Panc1 (cell line): ENCODE measurements around the gene CPA1. TPM values are rescaled to one million over a fixed set of nuclear protein-coding genes. Genes with fewer than 3 reads are reported as not detected.

ENCODE experiments used
- ATAC-seq: fragments of 200-7000 bp; cut with Tn5 transposase; 2 replicates; pipeline ENCODE4 v1.9.1; 2020; ENCODE audit warnings: mild to moderate bottlenecking, moderate library complexity
- BruUV-seq: library from RNA; stranded (reverse); fragments of 400-500 nt; replicated peaks from 2 replicates; lab custom pipeline; 2021; lab: Mats Ljungman, UMichigan
- CTCF ChIA-PET: fragments of 300-600 bp; sonication (Branson Sonifier 250); formaldehyde crosslinking; loops from one replicate; lab custom pipeline; 2022; ENCODE audit warnings: antibody characterized with exemption; lab: Charles Lee
- POLR2A ChIA-PET: fragments of 300-600 bp; sonication (Branson Sonifier 250); formaldehyde crosslinking; loops from one replicate; lab custom pipeline; 2022; ENCODE audit warnings: antibody characterized with exemption; lab: Charles Lee
- DNase-seq: peaks from one replicate; pipeline ENCODE4 v3.0.0-alpha.2; 2010; ENCODE audit warnings: low read depth, low spot score
- H3K27ac ChIP-seq: 2 replicates; pipeline ENCODE4 v1.5.1; 2011; ENCODE audit warnings: mild to moderate bottlenecking, low read length, inconsistent platforms
- H3K27me3 ChIP-seq: fragments of 200-500 bp; sonication (Bioruptor generic); 2 replicates; pipeline ENCODE4 v1.6.0; 2014; ENCODE audit warnings: low read length, inconsistent platforms; ENCODE audit not compliant: control insufficient read depth, insufficient read depth
- H3K36me3 ChIP-seq: fragments of 200-500 bp; sonication (Bioruptor generic); 2 replicates; pipeline ENCODE4 v1.5.1; 2014; ENCODE audit warnings: inconsistent platforms, mild to moderate bottlenecking, low read length, moderate library complexity; ENCODE audit not compliant: control insufficient read depth, insufficient read depth
- H3K4me1 ChIP-seq: 2 replicates; pipeline ENCODE4 v1.5.1; 2011; ENCODE audit warnings: inconsistent platforms, mild to moderate bottlenecking, low read length, moderate library complexity; ENCODE audit not compliant: control insufficient read depth, insufficient read depth
- H3K4me3 ChIP-seq, 2 experiments: 2 replicates each; pipeline ENCODE4 v1.5.1; 2011 to 2012; ENCODE audit warnings: low read depth in 2 of 2, low read length in 2 of 2, mild to moderate bottlenecking in 2 of 2, inconsistent platforms in 1 of 2, moderate library complexity in 1 of 2
- H3K9me3 ChIP-seq: fragments of 200-500 bp; sonication (Bioruptor generic); 2 replicates; pipeline ENCODE4 v1.5.1; 2014; ENCODE audit warnings: low read depth, mild to moderate bottlenecking, inconsistent platforms, low read length, moderate library complexity; ENCODE audit not compliant: control insufficient read depth, insufficient read depth
- POLR2AphosphoS5 ChIP-seq: IDR thresholded peaks from 2 replicates; pipeline ENCODE4 v1.6.1; 2012; ENCODE audit warnings: mild to moderate bottlenecking, low read depth, low read length, moderate library complexity
- SIN3A ChIP-seq: IDR thresholded peaks from 2 replicates; pipeline ENCODE4 v1.6.1; 2012; ENCODE audit warnings: low read depth, mild to moderate bottlenecking, low read length, moderate library complexity, borderline replicate concordance; ENCODE audit not compliant: insufficient read depth
- TCF7L2 ChIP-seq: IDR thresholded peaks from 2 replicates; pipeline ENCODE4 v1.6.1; 2011; ENCODE audit warnings: mild to moderate bottlenecking, low read depth, low read length, inconsistent platforms
- in situ Hi-C: cut with HindIII; loops from 2 replicates; pipeline ENCODE4 v1.10.0; 2016; ENCODE audit warnings: low sequenced_read_pairs, low pct_unique_long_range_greater_than_20kb
- intact Hi-C: fragments of 100-400 bp; cut with micrococcal nuclease; formaldehyde crosslinking; loops from one replicate; pipeline ENCODE4 v1.10.0; 2022; ENCODE audit not compliant: unreplicated experiment
- total RNA-seq: library from RNA; stranded (reverse); gene quantifications from one replicate; pipeline ENCODE4 v1.2.1, GENCODE V29; 2021; ENCODE audit not compliant: unreplicated experiment
- TF ChIP-seq, protein P1 (sequence below): fragments of 450-650 bp; IDR thresholded peaks from 2 replicates; pipeline ENCODE4 v1.5.1; 2017; ENCODE audit warnings: mild to moderate bottlenecking
- TF ChIP-seq, protein P2 (sequence below), 2 experiments: IDR thresholded peaks; 2 replicates each; pipeline ENCODE4 v1.6.1; 2011 to 2012; ENCODE audit warnings: low read depth in 2 of 2, control low read depth in 1 of 2, low read length in 1 of 2, mild to moderate bottlenecking in 1 of 2, moderate library complexity in 1 of 2; ENCODE audit not compliant: insufficient read depth in 1 of 2

CPA1 gene
- total RNA-seq, 1 experiment from 2014 or later = 7.6 TPM

DNA sequence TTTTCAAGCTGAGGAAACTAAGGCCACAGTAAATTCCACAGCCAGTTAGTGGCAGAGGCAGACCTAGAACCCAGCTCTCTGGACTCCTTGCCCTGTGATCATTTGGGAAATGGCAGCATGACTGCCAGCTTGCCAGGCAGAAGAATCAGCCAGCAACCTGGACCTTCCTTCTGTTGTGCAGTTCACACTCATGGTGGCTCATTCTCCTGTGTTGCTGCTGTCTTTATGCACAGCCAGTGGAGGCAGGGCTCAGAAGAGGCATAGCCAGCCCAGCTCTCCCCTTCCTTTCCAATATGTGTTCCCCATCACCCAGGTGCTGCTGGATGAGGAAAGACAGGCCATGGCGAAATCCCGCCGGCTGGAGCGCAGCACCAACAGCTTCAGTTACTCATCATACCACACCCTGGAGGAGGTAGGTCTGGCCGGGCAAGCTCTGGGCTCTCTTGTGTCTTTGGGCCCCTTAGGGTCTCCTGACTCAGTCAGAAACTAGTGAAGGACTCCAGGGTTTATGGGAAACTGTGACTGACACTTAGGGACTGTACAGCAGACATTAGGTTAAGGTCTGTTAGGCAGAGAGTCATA lies 20.9 kb upstream of the CPA1 start:
- TF ChIP-seq SIN3A = no peak
- TF ChIP-seq POLR2AphosphoS5 = no peak
- no peak for TF ChIP-seq TCF7L2
- TF ChIP-seq, protein P1, sequence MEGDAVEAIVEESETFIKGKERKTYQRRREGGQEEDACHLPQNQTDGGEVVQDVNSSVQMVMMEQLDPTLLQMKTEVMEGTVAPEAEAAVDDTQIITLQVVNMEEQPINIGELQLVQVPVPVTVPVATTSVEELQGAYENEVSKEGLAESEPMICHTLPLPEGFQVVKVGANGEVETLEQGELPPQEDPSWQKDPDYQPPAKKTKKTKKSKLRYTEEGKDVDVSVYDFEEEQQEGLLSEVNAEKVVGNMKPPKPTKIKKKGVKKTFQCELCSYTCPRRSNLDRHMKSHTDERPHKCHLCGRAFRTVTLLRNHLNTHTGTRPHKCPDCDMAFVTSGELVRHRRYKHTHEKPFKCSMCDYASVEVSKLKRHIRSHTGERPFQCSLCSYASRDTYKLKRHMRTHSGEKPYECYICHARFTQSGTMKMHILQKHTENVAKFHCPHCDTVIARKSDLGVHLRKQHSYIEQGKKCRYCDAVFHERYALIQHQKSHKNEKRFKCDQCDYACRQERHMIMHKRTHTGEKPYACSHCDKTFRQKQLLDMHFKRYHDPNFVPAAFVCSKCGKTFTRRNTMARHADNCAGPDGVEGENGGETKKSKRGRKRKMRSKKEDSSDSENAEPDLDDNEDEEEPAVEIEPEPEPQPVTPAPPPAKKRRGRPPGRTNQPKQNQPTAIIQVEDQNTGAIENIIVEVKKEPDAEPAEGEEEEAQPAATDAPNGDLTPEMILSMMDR = no peak
- TF ChIP-seq, protein P2, sequence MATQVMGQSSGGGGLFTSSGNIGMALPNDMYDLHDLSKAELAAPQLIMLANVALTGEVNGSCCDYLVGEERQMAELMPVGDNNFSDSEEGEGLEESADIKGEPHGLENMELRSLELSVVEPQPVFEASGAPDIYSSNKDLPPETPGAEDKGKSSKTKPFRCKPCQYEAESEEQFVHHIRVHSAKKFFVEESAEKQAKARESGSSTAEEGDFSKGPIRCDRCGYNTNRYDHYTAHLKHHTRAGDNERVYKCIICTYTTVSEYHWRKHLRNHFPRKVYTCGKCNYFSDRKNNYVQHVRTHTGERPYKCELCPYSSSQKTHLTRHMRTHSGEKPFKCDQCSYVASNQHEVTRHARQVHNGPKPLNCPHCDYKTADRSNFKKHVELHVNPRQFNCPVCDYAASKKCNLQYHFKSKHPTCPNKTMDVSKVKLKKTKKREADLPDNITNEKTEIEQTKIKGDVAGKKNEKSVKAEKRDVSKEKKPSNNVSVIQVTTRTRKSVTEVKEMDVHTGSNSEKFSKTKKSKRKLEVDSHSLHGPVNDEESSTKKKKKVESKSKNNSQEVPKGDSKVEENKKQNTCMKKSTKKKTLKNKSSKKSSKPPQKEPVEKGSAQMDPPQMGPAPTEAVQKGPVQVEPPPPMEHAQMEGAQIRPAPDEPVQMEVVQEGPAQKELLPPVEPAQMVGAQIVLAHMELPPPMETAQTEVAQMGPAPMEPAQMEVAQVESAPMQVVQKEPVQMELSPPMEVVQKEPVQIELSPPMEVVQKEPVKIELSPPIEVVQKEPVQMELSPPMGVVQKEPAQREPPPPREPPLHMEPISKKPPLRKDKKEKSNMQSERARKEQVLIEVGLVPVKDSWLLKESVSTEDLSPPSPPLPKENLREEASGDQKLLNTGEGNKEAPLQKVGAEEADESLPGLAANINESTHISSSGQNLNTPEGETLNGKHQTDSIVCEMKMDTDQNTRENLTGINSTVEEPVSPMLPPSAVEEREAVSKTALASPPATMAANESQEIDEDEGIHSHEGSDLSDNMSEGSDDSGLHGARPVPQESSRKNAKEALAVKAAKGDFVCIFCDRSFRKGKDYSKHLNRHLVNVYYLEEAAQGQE (IDR thresholded peaks at IDR 0.05; ENCODE audit: insufficient read depth in 1 of 2, low read depth in 2 of 2, low read length in 1 of 2) = no peak
- ATAC-seq (no peak), DNase-seq (no peak)
- Histone ChIP-seq H3K36me3 (no peaks in the 10 kb centered on the region), H3K27me3 (no peaks in the 10 kb centered on the region), H3K4me3 (no peak overlapping the region), H3K27ac (no peak overlapping the region), H3K9me3 (peaks cover 10% of the 10 kb centered on the region; the same call in 1 of the 2 replicates), H3K4me1 (peaks cover 15% of the 10 kb centered on the region)
- no TSS peak for BruUV-seq
- in situ Hi-C loops (no loop called here), intact Hi-C loops (no loop called here)
- CTCF ChIA-PET = no interaction called here
- POLR2A ChIA-PET = no interaction called here

DNA sequence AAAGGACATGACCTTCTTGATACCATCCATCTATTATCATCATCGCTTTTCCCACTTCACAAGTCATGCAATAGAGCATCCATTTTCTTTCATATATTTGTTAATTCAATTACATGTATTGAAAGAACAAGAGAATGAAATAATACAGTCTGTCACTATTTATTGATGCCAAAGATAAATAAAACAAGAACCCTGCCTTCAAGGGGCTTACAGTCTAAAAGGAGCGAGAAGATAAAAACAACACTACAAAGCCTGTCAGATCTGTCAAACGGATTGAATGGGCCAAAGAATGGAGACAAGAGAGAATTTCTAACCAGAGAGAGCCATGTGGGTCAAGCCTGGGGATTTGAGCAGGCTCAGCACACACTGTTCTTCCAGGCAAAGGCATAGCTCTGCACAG lies 19.8 kb upstream of the CPA1 start:
- Histone ChIP-seq H3K27me3 (no peaks in the 10 kb centered on the region), H3K9me3 (peaks cover 10% of the 10 kb centered on the region; the same call in 1 of the 2 replicates), H3K27ac (no peak overlapping the region), H3K36me3 (no peaks in the 10 kb centered on the region), H3K4me3 (no peak overlapping the region), H3K4me1 (peaks cover 12% of the 10 kb centered on the region)
- in situ Hi-C loops (no loop called here), intact Hi-C loops (no loop called here)
- TF ChIP-seq POLR2AphosphoS5 (no peak), SIN3A (no peak), TCF7L2 (no peak)
- TF ChIP-seq, protein P1 = no peak
- TF ChIP-seq, protein P2 (IDR thresholded peaks at IDR 0.05; ENCODE audit: insufficient read depth in 1 of 2, low read depth in 2 of 2, low read length in 1 of 2) = no peak
- ChIA-PET CTCF (interaction anchor here (0.5 kb wide), 1 partner anchor 472 kb away, joined by 4 read pairs; no protein-coding TSS in a partner anchor), POLR2A (interaction anchor here (0.7 kb wide), 1 partner anchor 81 kb away, joined by 3 read pairs; no protein-coding TSS in a partner anchor)
- no peak for ATAC-seq
- no peak for DNase-seq
- no TSS peak for BruUV-seq
